ENCODE results near the gene MLLT6.

The MLLT6 gene

GRCh38 chr17:38709864-38710603, 5.0 kb downstream of the MLLT6 start:
- no peak for DNase-seq (ENCODE audit: low read depth)
- no peak for TF ChIP-seq CTCF (conservative IDR thresholded peaks at IDR 0.05; ENCODE audit: low read depth, low read length)
- no peak overlapping the region for H3K4me3 ChIP-seq (ENCODE audit: low read depth, low read length)

GRCh38 chr17:38710604-38710962, 5.5 kb downstream of the MLLT6 start:
- no peak for TF ChIP-seq CTCF (conservative IDR thresholded peaks at IDR 0.05; ENCODE audit: low read depth, low read length)
- DNase-seq (ENCODE audit: low read depth) = no peak
- no peak overlapping the region for H3K4me3 ChIP-seq (ENCODE audit: low read depth, low read length)

- no peak for DNase-seq (ENCODE audit: low read depth)
- no peak for TF ChIP-seq CTCF (conservative IDR thresholded peaks at IDR 0.05; ENCODE audit: low read depth, low read length)
- H3K4me3 ChIP-seq (ENCODE audit: low read depth, low read length) = no peak overlapping the region
Observed at GRCh38 chr17:38710985-38711384, 5.9 kb downstream of the MLLT6 start.

- TF ChIP-seq CTCF (conservative IDR thresholded peaks at IDR 0.05; ENCODE audit: low read depth, low read length) = no peak
- H3K4me3 ChIP-seq (ENCODE audit: low read depth, low read length) = no peak overlapping the region
- DNase-seq (ENCODE audit: low read depth) = no peak
Observed at GRCh38 chr17:38711792-38712571, 6.9 kb downstream of the MLLT6 start.

- TF ChIP-seq CTCF (conservative IDR thresholded peaks at IDR 0.05; ENCODE audit: low read depth, low read length) = no peak
- H3K4me3 ChIP-seq (ENCODE audit: low read depth, low read length) = no peak overlapping the region
- DNase-seq (ENCODE audit: low read depth) = no peak
Observed at GRCh38 chr17:38712593-38712992, 7.5 kb downstream of the MLLT6 start.

GRCh38 chr17:38713456-38714075, 8.5 kb downstream of the MLLT6 start:
- DNase-seq (ENCODE audit: low read depth) = no peak
- TF ChIP-seq CTCF (conservative IDR thresholded peaks at IDR 0.05; ENCODE audit: low read depth, low read length) = no peak
- no peak overlapping the region for H3K4me3 ChIP-seq (ENCODE audit: low read depth, low read length)

Measured in choroid plexus epithelial cell (primary cell).